ENCODE measurements around the gene LMNTD1.

- TF ChIP-seq CTCF (IDR thresholded peaks at IDR 0.05; ENCODE audit: insufficient read depth, low read length, poor library complexity, severe bottlenecking) (no peak), EZH2phosphoT487 (conservative IDR thresholded peaks at IDR 0.05; ENCODE audit: low read length) (no peak)
These were observed 90.1 kb downstream of the LMNTD1 start for GRCh38 chr12:25463005-25463404.
